ENCODE results near the gene SNRNP200.

GRCh38 chr2:96342085-96342484 is 36.7 kb upstream of the SNRNP200 start:
- TF ChIP-seq POLR2A (IDR thresholded peaks at IDR 0.05), result no peak
- TF ChIP-seq CTCF (IDR thresholded peaks at IDR 0.05), result no peak
